Kasumi-1 (cell line): ENCODE measurements around the gene MPRIP.
A peak's percentile ranks its signal among the peaks of the same experiment; 100 is the strongest.

Experiments
- DNase-seq, 2 experiments: peaks; one replicate each; lab custom pipeline; 2025; lab: John Stamatoyannopoulos, UW

Gene MPRIP

GRCh38 chr17:17028059-17028877 lies 14.0 kb upstream of the MPRIP start:
- no peak for DNase-seq

GRCh38 chr17:17028878-17029535 lies 13.2 kb upstream of the MPRIP start:
- no peak for DNase-seq

DNA sequence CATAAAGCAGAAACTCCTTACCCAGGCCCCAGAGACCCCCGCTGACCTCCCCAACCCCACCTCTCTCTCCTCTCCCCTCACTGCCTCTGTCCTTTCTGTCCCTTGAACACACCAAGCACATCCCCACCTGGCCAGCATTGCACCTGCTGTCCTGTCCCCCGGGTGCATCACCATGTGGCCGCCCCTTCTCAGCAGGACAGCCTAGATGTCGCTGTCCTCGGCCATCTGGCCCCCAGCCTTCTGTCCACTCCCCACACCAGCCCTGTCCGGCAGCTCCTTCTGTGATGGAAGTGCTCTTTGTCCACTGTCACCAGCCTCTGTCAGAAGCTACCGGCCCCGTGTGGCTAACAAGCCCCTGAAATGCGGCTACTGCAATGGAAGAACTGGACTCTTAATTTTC lies 12.3 kb upstream of the MPRIP start:
- DNase-seq, result no peak

- DNase-seq, result no peak
These were observed 11.6 kb upstream of the MPRIP start for GRCh38 chr17:17030515-17031211.

- no peak for DNase-seq
These were observed 10.0 kb upstream of the MPRIP start for GRCh38 chr17:17032131-17032692.

- no peak for DNase-seq
These were observed 8.8 kb upstream of the MPRIP start for GRCh38 chr17:17033466-17033865.

GRCh38 chr17:17034026-17034425 lies 8.2 kb upstream of the MPRIP start:
- no peak for DNase-seq

- no peak for DNase-seq
These were observed 7.7 kb upstream of the MPRIP start for GRCh38 chr17:17034496-17035075.

- DNase-seq, result no peak
These were observed 6.8 kb upstream of the MPRIP start for GRCh38 chr17:17035490-17035889.

DNA sequence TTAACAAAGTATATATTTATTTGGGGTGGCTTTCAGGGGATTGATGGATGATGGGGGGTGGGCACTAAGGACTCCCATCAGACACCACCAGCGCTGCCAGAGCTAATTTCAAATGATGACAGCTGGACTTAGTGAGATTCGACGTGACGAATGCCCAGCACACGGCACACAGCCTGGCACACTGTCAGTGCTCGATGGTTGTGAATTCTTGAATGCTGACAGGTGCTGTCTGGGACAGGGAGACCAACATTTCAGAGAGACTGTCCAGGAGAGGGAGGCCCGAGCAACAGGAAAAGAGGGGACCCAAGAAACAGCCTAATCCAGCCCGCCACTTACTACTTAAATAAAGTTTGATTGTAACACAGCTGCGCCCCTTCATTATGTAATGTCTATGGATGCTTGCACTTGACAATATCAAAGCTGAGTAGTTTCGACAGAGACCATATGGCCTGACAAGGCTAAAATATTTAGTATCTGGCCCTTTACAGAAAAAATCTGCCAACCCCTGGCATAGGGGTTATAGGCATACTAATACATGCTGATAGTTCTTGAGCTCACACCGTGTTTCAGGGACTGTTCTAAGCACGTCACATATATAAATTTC lies 6.2 kb upstream of the MPRIP start:
- DNase-seq, result no peak

DNA sequence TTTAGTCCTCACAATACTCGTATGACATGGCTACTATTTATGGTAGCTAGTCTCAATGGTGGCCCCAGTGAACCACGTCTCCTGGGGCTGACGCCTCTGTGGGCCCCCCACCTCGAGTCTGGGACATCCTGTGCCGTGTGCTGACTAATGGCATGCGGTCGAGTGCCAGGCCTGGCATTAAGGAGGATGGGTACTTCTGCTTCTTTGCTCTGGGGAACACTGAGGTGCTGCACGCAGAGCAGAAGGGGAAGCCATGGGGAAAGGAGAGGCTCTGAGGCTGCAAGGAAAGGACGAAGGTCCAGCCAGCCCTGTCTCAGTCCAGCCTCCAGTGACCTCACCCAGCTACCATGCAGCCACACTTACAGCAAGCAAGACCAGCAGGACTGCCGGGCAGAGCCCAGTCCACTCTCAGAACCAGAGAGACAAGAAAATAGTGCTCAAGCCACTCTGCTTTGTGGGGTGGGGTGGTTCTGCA lies 5.7 kb upstream of the MPRIP start:
- peak in 1 of 2 experiments; percentile 4 for DNase-seq

DNA sequence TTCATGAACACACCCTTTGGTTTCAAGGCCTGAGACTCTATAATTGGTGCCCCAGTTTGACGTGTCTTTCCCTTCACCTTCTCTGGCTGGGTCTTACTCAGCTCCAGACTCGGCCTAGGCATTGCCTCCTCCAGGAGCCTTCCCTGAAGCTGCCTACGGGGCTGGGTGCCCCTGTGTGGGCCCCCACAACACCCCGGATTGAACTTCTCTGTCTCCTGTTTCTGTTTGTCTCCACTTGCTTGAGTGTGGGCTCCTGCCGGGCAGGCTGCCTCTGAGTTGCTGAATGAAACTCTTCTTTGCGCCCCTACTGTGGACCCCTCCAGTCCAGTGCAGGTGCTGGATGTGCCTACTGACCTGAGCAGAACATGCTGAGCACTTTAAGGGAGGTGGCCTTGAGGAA lies 2.3 kb upstream of the MPRIP start:
- no peak for DNase-seq

DNA sequence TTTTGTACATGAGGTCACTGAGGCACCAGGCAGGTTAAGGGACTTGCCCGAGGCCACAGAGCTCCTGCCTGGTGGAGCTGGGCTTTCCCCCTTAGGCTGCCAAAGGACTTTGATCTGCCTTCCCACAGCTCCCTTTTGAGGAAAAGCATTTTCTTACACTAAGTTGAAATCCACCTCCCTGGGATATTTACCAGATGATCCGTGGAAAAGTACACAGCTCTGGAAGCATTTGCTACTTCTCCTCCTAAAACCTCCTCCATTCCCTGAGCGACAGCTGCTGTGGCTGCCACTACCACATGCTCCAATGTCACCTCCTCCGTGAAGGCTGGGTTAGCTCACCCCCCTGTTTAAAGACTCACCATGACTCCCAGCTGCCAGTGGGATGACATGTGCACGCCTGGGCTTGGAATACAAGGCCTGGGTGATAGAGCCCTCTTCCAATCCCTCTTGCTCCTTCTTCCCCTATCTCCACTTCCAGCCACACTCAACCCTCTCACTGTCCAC lies 1.2 kb upstream of the MPRIP start:
- DNase-seq, result no peak

GRCh38 chr17:17041571-17042383 lies 480 bp upstream of the MPRIP start:
- DNase-seq, result peak; percentile 65 to 73

GRCh38 chr17:17042851-17043460 lies 699 bp downstream of the MPRIP start:
- no peak for DNase-seq

DNA sequence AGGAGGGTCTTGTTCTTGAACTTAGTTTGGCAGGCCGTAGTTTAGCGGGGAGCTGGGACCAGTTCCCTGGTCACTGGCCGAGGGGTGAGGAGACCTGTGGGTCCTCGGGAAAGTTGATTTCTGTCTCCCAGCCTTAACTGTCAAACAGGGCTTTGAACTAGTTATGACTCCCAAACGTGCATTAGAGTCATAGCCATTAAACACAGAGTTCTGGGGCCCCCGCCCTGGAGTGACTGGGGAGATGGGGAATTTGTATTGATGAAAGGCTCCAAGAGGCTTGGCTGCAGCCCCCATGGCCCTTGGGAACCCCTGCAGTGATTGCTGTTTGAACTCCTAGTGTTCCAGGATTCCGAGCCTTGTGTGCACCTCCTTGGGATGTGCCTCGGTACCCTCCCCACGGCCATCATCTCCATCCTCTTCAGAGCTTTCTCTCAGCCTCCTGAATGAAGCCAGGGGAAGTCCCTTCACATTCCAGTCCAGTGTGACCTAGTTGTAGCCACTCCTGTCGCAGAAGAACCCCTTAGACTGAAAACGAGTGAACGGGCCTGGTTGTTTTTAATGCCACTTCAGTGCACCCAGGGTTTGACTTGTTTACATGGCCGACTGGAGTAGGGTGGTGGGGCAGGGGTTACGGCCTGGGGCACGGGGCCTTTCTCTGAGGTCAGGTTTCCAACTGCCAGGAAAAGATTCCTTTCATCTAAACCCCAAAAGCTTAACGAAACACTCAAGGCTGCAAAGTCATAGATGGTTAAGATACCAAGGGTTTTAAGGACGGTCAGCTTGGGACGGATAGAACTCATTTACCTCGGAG lies 1.4 kb downstream of the MPRIP start:
- DNase-seq, result no peak

GRCh38 chr17:17044846-17045561 lies 2.7 kb downstream of the MPRIP start:
- DNase-seq, result peak; percentile 66 to 67

DNA sequence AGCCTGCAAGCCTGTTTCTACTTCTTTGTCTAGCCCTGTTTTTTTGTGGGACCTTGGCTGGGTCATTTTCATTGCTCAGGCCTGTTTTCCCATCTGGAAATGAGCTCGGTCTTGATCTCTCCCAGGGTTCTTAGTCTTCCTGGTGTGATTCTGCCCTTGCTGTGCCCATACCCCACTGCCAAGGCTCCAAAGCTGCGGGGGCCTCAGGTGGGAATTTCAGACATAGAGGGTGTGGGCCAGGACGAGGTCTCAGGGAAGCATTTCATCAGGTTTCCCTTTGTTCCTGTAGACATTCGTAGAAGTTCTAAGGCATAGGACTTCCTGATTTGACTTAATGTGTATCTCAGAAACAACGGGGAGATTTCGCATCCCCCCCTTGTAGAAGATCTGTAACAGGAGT lies 5.8 kb downstream of the MPRIP start:
- DNase-seq, result no peak
